ENCODE data around the gene PCYT2. TPM values are rescaled to one million over a fixed set of nuclear protein-coding genes. Genes with fewer than 3 reads are reported as not detected.

Gene PCYT2
- total and polyA plus RNA-seq, 12 donors: 29.5 to 64.1 (median 47.7) TPM

GRCh38 chr17:81867991-81868673 lies 43.1 kb downstream of the PCYT2 start:
- no peak for TF ChIP-seq CTCF (IDR thresholded peaks at IDR 0.05)
- Histone ChIP-seq H3K4me3 (no peak overlapping the region), H3K36me3 (peaks cover 0 to 55% (median 20%) of the 10 kb centered on the region in 9 donors), H3K27me3 (no peaks in the 10 kb centered on the region), H3K27ac (peak overlapping the region in 8 of 10 donors; percentile 6 to 99 (median 97)), H3K9me3 (no peaks in the 10 kb centered on the region), H3K4me1 (peaks cover 27 to 85% (median 59%) of the 10 kb centered on the region in 9 donors)
- intact Hi-C loops (cut with DNase I): no loop called here
- 62 to 70% methylated on average over 28 of the region's 28 CpGs for WGBS, 2 donors
- peak in 1 of 8 donors; percentile 0 for ATAC-seq
- no peak for DNase-seq

- Histone ChIP-seq H3K27ac (peak overlapping the region in 7 of 10 donors; percentile 6 to 99 (median 95)), H3K4me3 (no peak overlapping the region), H3K27me3 (no peaks in the 10 kb centered on the region), H3K36me3 (peaks cover 0 to 62% (median 20%) of the 10 kb centered on the region in 9 donors), H3K4me1 (peaks cover 27 to 85% (median 58%) of the 10 kb centered on the region in 9 donors), H3K9me3 (no peaks in the 10 kb centered on the region)
- WGBS, 2 donors: 53% methylated on average over 23 of the region's 23 CpGs
- intact Hi-C loops (cut with DNase I): no loop called here
- ATAC-seq (peak in 4 of 8 donors; percentile 0 to 2 (median 1)), DNase-seq (no peak)
- no peak for TF ChIP-seq CTCF (IDR thresholded peaks at IDR 0.05)
Measured at GRCh38 chr17:81867170-81867990, 43.8 kb downstream of the PCYT2 start.

- ATAC-seq (peak in 1 of 8 donors; percentile 2), DNase-seq (no peak)
- Histone ChIP-seq H3K4me3 (no peak overlapping the region), H3K27ac (peak overlapping the region in 5 of 10 donors; percentile 57 to 99 (median 99)), H3K27me3 (no peaks in the 10 kb centered on the region), H3K9me3 (no peaks in the 10 kb centered on the region), H3K4me1 (peaks cover 33 to 85% (median 59%) of the 10 kb centered on the region in 9 donors), H3K36me3 (peaks cover 0 to 62% (median 20%) of the 10 kb centered on the region in 9 donors)
- no peak for TF ChIP-seq CTCF (IDR thresholded peaks at IDR 0.05)
- 72 to 75% methylated on average over 18 of the region's 18 CpGs for WGBS, 2 donors
- intact Hi-C loops (cut with DNase I): no loop called here
Measured at GRCh38 chr17:81866440-81867169, 44.6 kb downstream of the PCYT2 start.

All from heart right ventricle (tissue), 16 donors.